NCI-H146 treated with DMSO at 0.1 percent for 48 hours (cell line): ENCODE data around the gene NELFB.

Experiments
- DNase-seq: peaks from one replicate; lab custom pipeline; 2025; ENCODE audit not compliant: unreplicated experiment; lab: John Stamatoyannopoulos, UW

NELFB gene

GRCh38 chr9:137254624-137255447 lies at the start of gene NELFB:
NELFB (plus strand) TSS chr9:137255327.
- peak; percentile 48 for DNase-seq

- DNase-seq = no peak
Measured at GRCh38 chr9:137206602-137207001, 48.5 kb upstream of the NELFB start.

GRCh38 chr9:137211532-137211931 lies 43.6 kb upstream of the NELFB start:
- DNase-seq = no peak

- no peak for DNase-seq
Measured at GRCh38 chr9:137212520-137212919, 42.6 kb upstream of the NELFB start.

DNA sequence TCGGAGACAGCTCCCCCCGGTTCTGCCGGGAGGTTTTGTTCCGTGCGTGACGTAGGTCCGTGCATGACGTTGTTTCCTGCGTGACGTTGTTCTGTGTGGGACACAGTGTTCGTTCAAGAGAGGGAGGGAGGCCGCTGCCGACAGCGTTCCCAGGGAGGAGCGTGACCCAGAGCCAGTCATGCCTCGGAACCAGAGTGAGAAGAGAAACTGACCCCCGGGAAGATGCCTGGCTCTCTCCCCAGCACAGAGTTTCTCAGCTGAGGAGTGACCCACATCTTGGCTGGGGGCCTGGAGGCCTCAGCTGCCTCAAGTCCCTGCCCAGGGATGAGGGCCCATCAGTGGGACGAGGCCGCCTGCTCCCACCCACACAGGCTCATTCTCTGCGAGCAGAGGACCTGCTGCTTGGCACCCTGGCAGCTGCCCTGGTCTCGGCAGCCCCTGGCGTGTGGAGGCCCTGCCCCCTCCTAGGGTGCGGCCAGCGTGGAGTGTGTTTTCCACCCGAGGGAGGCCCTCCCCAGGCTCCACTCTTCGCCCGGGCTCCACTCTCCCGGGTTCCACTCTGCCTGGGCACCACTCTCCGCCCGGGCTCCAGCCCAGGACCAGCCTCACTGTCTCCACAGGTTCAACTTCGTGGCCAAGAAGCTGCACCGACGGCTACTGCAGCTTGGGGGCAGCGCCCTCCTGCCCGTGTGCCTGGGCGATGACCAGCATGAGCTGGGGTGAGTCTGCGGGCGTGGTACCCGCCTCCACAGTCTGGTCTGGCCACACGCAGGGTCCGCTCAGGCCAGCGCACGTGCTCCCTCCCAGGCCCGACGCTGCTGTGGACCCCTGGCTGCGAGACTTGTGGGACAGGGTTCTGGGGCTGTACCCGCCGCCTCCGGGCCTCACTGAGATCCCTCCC lies 41.7 kb upstream of the NELFB start:
- DNase-seq = no peak

DNA sequence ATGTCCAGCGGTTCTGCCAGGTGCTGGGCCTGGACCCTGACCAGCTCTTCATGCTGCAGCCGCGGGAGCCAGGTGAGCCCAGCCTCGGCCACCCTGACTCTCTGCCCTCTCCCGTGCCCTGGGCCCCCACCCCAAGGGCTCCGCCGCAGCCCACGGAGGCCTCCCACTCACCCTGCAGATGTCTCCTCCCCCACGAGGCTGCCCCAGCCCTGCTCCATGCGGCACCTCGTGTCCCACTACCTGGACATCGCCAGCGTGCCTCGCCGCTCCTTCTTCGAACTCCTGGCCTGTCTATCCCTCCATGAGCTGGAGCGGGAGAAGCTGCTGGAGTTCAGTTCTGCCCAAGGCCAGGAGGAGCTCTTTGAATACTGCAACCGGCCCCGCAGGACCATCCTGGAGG lies 40.5 kb upstream of the NELFB start:
- no peak for DNase-seq

GRCh38 chr9:137215196-137215986 lies 39.7 kb upstream of the NELFB start:
- DNase-seq = no peak

DNA sequence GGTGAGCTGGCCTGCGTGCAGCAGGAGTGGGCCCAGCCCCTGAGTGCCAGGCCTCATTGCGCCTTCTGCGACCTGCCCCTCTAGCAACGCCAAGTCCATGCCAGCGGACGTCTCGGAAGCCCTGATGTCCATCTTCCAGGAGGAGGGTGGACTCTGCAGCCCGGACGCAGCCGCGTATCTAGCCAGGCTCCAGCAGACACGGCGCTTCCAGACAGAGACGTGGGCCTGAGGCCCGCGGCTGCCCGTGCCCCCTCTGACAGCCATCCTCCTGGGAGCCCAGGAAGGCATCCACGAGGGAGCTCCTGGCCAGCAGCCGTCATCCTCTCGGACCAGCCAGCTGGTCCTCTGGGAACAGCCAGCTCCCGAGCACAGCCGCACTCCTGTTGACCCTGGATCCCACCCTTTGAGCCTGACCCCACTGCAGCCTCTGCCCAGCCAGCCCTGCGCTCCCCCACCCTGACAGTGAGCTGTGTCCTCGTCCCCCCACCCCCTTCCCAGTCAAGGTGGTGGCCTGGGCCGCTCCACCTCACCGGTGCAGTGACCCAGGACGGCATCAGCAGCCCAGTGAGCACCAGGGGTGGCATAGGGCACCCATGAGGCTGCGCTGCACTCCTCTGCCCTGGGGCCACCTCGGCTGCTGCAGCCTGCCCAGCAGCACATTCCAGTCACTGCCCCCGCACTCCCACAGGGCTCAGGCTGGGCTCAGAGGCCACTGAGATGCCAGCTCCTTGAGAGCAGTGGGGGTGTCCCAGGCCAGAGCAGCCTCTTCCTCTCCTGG lies 38.8 kb upstream of the NELFB start:
- DNase-seq = no peak

GRCh38 chr9:137217276-137218211 lies 37.6 kb upstream of the NELFB start:
- no peak for DNase-seq

DNA sequence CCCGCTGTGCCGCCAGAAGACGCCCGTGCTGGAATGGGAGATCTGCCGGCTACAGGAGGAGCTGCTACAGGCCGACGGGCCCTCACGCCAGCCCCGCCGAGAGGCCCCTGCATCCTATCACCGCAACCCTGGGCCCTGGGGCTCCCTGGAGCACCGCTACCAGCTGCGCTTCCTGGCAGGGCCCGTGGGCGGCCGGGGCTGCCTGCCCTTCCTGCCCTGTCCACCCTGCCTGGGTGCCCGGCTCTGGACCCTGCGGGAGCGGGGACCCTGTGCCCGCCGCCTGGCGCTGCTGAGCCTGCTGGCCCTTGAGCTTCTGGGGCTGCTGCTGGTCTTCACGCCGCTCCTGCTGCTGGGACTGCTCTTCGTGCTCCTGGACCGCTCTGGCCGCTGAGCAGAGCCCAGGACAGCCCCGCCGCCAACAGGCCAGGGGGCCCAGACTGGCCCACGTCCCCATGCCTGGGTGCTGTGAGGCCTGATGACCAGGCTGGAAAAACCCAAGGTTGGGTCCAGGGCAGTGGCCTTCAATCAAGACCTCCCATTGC lies 36.8 kb upstream of the NELFB start:
- no peak for DNase-seq

- DNase-seq = no peak
Measured at GRCh38 chr9:137218754-137219271, 36.3 kb upstream of the NELFB start.

DNA sequence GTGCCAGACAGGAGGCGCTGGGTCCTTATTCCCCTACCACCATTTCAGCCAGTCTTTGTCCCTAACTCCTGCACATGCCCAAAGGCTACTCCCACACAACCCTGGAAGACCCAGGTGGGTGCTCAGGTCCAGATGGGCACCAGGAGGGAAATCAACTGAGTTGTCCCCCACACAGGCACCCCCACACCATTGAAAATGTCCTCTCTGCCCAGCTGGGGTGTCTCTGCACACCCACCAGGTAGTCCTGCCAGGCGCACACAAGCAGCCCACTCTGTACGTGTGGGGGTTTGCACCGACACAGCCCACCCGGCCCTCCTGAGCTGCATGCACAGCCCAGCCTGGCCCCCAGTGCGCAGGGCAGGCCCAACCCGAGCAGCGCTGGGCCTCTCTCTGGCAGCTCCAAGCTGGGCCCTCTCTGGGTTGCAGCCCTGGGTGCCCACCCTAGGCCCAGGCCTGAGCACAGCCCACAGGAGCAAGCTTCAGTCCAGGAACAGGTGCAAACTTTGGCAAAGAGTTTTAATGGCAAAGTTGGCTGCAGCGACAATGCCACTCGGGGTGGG lies 35.3 kb upstream of the NELFB start:
- DNase-seq = no peak

GRCh38 chr9:137220317-137221094 lies 34.6 kb upstream of the NELFB start:
- DNase-seq = no peak

DNA sequence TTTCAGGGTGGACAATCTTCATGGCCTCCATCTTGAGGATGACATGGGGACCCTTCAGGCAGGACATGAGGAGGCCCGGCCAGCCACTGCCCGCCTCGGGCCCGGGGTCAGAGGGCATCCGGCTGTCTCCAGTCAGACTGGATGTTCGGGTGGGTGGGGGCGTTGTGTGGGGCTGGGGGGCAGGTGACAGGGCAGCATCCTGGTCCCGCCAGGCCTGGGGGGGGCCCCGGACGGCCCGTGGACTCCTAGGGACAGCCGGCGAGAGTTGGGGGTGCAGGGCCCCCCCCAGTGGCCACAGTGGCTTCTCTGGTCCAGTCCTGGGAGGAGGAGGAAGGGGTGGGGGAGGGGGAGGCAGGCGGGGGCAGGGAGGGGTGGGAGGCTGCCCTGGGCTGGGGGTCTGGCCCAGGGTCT lies 34.0 kb upstream of the NELFB start:
- no peak for DNase-seq

DNA sequence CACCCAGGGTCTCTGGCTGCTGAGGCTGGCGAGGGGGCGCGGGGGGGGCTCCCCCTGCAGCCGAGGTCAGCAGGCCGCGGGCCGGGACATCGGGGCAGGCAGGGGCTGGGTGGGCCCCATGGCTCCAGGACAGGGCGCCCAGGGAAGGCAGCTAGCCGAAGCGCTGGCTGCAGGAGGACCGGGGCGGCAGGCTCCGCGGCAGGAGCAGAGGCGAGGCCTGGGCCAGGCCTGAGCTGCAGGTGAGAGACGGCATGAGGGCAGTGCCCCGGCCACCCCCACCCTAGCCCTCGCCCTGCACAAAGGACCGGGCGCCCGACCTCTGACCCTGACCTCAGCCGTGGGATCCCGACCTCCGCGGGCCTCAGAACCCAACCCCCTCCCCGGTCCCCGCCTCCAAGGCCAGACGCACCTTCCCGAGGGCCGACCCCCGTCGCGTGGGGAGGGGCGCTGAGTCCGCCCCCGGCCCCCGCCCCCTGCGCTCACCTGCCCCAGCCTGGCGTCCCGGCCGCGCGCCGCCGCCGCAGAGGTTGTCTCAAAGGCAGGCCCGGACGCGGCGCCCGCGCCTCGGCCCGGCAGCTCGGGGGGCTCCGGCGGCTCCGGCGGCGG lies 33.5 kb upstream of the NELFB start:
- DNase-seq = no peak

GRCh38 chr9:137222190-137223077 lies 32.7 kb upstream of the NELFB start, which contains the start of gene RNF208:
RNF208 (minus strand) TSS chr9:137222240; CDS start chr9:137221212, 1,028 bp downstream.
- no peak for DNase-seq
